GM10847 (cell line): ENCODE measurements around the gene LHX8.

Experiments used
- POLR2A ChIP-seq: IDR thresholded peaks from 2 replicates; pipeline ENCODE4 v1.6.1; 2011; ENCODE audit not compliant: insufficient read length; ENCODE audit errors: extremely low read depth

The LHX8 gene

GRCh38 chr1:75129983-75130789 is 4.0 kb upstream of the LHX8 start:
- no peak for TF ChIP-seq POLR2A

GRCh38 chr1:75130865-75131564 is 3.2 kb upstream of the LHX8 start:
- TF ChIP-seq POLR2A: no peak

GRCh38 chr1:75131565-75132241 is 2.5 kb upstream of the LHX8 start:
- no peak for TF ChIP-seq POLR2A

GRCh38 chr1:75132242-75132811 is 1.9 kb upstream of the LHX8 start:
- TF ChIP-seq POLR2A: no peak

GRCh38 chr1:75132812-75133619 is 1.2 kb upstream of the LHX8 start:
- no peak for TF ChIP-seq POLR2A

GRCh38 chr1:75134647-75135572 is 722 bp downstream of the LHX8 start:
- TF ChIP-seq POLR2A: no peak

- no peak for TF ChIP-seq POLR2A
These were observed 1.5 kb downstream of the LHX8 start for GRCh38 chr1:75135573-75136194.

GRCh38 chr1:75136195-75136815 is 2.1 kb downstream of the LHX8 start:
- no peak for TF ChIP-seq POLR2A

GRCh38 chr1:75136921-75137641 is 2.9 kb downstream of the LHX8 start:
- TF ChIP-seq POLR2A: no peak

- TF ChIP-seq POLR2A: no peak
These were observed 17.9 kb downstream of the LHX8 start for GRCh38 chr1:75152092-75152491.

GRCh38 chr1:75159154-75159553 is 25.0 kb downstream of the LHX8 start:
- TF ChIP-seq POLR2A: no peak

- TF ChIP-seq POLR2A: no peak
These were observed 31.1 kb downstream of the LHX8 start for GRCh38 chr1:75165264-75165663.
